Lower leg skin (tissue), 4 donors: ENCODE data around the gene ALX4. TPM values are rescaled to one million over a fixed set of nuclear protein-coding genes. Genes with fewer than 3 reads are reported as not detected.

Source experiments
- DNase-seq, 2 donors: peaks; one replicate each; pipeline ENCODE4 v3.0.0-alpha.2; 2019; ENCODE audit warnings: low spot score in 2 of 2
- H3K4me3 ChIP-seq: fragments of 200-600 bp; sonication (generic); 2 replicates; pipeline ENCODE4 v1.5.1; 2017; ENCODE audit warnings: mild to moderate bottlenecking, low read depth; ENCODE audit not compliant: poor library complexity, severe bottlenecking
- CTCF ChIP-seq, 3 donors: fragments of 450-650 bp; IDR thresholded peaks; one replicate each; pipeline ENCODE4 v1.5.1; 2016; ENCODE audit warnings: antibody characterized with exemption in 3 of 3, mild to moderate bottlenecking in 3 of 3, moderate library complexity in 2 of 3
- POLR2A ChIP-seq, 2 donors: fragments of 450-650 bp; IDR thresholded peaks; one replicate each; pipeline ENCODE4 v1.6.1; 2016 to 2017; ENCODE audit warnings: antibody characterized with exemption in 2 of 2, mild to moderate bottlenecking in 1 of 2, moderate library complexity in 1 of 2
- WGBS, 2 donors: methylation state at CpG; one replicate each; pipeline ENCODE4 v1.1.5; 2018; 5-methylcytosine and 5-hydroxymethylcytosine counted together
- intact Hi-C: fragments of 100-400 bp; cut with DNase I; formaldehyde crosslinking; loops from one replicate; pipeline ENCODE4 v1.15.0; 2023; ENCODE audit warnings: low total_unique reads
- total RNA-seq, 4 donors: library from RNA; depleted of rRNA; stranded (reverse); fragments of >200 nt; gene quantifications; one replicate each; pipeline ENCODE4 v1.1.0, GENCODE V29; 2016

Gene ALX4
- total RNA-seq, 4 donors from 2014 or later, result 0.04 to 1.7 (median 0.96) TPM; not detected in 1

GRCh38 chr11:44260081-44260480 lies 49.9 kb downstream of the ALX4 start:
- intact Hi-C loops, result no loop called here
- peak in 1 of 2 donors; percentile 67 for DNase-seq
- no peak overlapping the region for H3K4me3 ChIP-seq
- WGBS, 2 donors, result 63 to 74% methylated on average over 4 of the region's 4 CpGs
- TF ChIP-seq POLR2A (IDR thresholded peaks at IDR 0.05), result no peak
- TF ChIP-seq CTCF (IDR thresholded peaks at IDR 0.05), result no peak

GRCh38 chr11:44258839-44259420 lies 51.0 kb downstream of the ALX4 start:
- DNase-seq, result peak in 1 of 2 donors; percentile 63
- intact Hi-C loops, result no loop called here
- WGBS, 2 donors, result 66 to 89% methylated on average over 5 of the region's 5 CpGs
- no peak overlapping the region for H3K4me3 ChIP-seq
- TF ChIP-seq CTCF (IDR thresholded peaks at IDR 0.05), result no peak
- TF ChIP-seq POLR2A (IDR thresholded peaks at IDR 0.05), result no peak

DNA sequence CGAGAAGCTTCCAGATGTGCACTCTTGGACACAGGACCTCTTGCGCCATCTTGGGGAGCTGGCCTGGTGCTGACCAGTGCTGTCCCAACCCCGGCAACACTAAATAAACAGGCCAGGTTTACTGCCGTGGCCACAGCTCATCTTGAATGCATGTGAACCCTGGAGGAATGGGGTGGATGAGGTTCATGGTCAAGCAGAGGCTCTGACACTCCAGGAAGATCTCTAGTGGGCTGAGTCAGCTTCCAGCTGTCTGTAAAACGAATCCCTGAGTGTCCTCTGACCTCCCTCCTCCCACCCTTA lies 51.8 kb downstream of the ALX4 start:
- no peak overlapping the region for H3K4me3 ChIP-seq
- peak in 1 of 2 donors; percentile 75 for DNase-seq
- intact Hi-C loops, result no loop called here
- TF ChIP-seq POLR2A (IDR thresholded peaks at IDR 0.05), result no peak
- 81 to 82% methylated on average over 5 of the region's 5 CpGs for WGBS, 2 donors

- no peak overlapping the region for H3K4me3 ChIP-seq
- WGBS, 2 donors, result 87 to 91% methylated on average over 8 of the region's 8 CpGs
- intact Hi-C loops, result no loop called here
- peak in 1 of 2 donors; percentile 37 for DNase-seq
- no peak for TF ChIP-seq POLR2A (IDR thresholded peaks at IDR 0.05)
- no peak for TF ChIP-seq CTCF (IDR thresholded peaks at IDR 0.05)
These were observed 52.4 kb downstream of the ALX4 start for GRCh38 chr11:44257338-44258189.

DNA sequence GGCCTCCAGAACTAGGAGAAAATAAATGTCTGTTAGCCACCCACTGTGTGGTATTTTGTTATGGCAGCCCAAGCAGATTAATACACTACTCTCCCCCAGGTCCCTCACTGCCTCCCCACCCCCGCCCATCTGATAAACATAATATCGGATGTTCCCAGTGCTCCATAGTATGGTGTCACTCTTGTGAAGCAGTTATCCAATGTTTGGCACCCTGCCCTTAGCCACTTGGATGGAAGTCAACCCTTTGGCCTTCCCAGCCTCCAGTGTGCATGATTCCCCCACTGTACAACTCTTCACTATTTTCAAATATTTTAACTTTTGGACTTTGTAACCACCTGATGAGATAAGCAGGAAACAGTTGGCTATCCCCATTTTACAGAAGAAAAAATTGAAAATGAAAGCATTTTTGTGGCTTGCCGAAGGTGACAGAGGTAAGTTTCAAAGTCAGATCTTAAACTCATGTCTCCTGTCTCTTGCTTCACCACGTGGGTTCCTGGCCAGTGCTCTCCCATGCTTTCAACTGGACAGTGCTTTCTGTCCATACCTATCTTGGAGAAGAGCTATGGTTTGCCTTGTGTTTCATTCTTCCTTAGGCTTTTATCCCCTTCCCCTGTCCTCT lies 53.2 kb downstream of the ALX4 start:
- WGBS, 2 donors, result 67 to 77% methylated on average over 4 of the region's 4 CpGs
- H3K4me3 ChIP-seq, result no peak overlapping the region
- peak in 1 of 2 donors; percentile 78 for DNase-seq
- intact Hi-C loops, result no loop called here
- TF ChIP-seq CTCF (IDR thresholded peaks at IDR 0.05), result no peak
- TF ChIP-seq POLR2A (IDR thresholded peaks at IDR 0.05), result no peak

DNA sequence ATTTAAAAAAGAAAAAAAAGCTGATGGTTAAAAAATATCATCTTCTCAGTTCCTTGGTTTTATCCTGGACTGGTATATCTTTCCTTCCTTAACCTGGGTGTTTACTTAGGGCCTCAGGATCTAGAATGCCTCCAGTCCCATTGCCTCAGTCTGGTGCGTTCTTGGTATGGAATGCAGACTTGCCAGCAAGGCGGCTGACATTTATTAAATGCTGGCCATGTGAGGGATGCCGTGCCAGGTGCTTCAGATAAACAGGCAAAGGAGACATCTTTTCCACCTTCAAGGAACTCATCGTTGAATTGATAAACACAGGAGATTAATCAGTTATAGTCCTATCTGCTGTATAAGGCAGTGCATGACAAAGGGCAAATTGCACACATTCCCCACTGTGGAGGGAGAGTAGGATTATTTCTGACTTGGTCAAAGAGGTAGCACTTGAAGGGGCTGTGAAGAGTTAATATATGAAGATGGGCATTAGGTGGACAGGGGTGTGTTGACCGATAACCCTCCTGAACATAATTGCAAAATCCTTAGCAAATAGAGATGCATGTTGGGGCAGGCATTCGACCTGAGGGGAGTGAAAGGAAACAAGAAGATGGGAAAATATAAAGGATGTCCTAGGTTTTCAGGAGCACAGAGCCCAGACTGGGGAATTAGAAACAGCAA lies 54.4 kb downstream of the ALX4 start:
- 55 to 57% methylated on average over 6 of the region's 6 CpGs for WGBS, 2 donors
- intact Hi-C loops, result no loop called here
- no peak for DNase-seq
- no peak overlapping the region for H3K4me3 ChIP-seq
- TF ChIP-seq CTCF (IDR thresholded peaks at IDR 0.05) (no peak), POLR2A (IDR thresholded peaks at IDR 0.05) (no peak)
